IPS-NIHi11 (cell line): Measurements from ENCODE around the gene FAM181A.
A peak's percentile ranks its signal among the peaks of the same experiment; 100 is the strongest.

Experiments used
- DNase-seq: peaks from one replicate; pipeline ENCODE4 v3.0.0; 2012; ENCODE audit warnings: mixed read lengths, low spot score

FAM181A gene

GRCh38 chr14:93962701-93963601 lies 35.8 kb downstream of the FAM181A start:
- no peak for DNase-seq

DNA sequence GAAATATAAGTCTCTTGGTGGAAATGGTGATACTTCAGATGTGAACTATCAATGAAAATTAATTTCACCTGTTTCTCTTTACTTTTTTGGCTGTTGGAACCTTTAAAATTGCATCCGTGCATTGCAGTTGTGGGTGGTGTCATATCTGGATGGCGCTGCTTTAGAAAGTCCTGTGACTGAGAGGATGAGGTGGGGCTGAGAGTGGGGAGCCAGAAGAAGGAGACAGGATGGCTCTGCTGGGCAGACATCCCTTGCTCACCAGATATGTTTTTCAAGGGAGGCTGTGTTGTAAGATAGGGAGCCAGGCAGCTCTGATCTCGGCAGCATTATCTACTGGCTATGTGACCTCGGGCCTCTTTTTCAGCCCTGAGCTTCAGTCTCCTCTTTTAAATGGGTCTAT lies 36.5 kb downstream of the FAM181A start:
- no peak for DNase-seq

- DNase-seq: no peak
These were observed 37.1 kb downstream of the FAM181A start for GRCh38 chr14:93964281-93964680.

- no peak for DNase-seq
These were observed 37.7 kb downstream of the FAM181A start for GRCh38 chr14:93964820-93965286.

DNA sequence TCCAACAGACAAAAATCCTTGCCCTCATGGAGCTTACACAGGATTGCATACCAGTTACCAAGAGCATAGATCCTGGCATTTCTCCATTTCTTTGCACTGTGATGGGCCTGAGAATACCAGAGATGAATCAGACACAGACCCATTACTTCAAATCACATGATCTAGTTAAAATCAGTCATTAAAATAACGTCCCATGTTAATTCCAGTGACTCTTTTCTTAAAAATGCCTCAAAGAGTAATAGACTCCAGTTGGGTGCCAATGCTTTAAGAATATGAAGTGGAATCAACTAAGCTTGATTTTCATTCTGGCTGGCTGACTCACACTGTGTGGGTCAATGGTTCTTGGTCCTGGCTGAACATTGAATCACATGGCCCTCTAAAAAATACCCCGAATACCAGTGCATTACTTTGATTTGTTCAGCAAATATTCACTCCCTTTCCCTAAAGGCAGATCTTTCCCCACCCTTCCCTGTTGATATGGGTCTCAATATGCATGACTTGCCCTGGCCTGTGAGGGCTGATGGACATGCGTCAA lies 38.2 kb downstream of the FAM181A start:
- no peak for DNase-seq

DNA sequence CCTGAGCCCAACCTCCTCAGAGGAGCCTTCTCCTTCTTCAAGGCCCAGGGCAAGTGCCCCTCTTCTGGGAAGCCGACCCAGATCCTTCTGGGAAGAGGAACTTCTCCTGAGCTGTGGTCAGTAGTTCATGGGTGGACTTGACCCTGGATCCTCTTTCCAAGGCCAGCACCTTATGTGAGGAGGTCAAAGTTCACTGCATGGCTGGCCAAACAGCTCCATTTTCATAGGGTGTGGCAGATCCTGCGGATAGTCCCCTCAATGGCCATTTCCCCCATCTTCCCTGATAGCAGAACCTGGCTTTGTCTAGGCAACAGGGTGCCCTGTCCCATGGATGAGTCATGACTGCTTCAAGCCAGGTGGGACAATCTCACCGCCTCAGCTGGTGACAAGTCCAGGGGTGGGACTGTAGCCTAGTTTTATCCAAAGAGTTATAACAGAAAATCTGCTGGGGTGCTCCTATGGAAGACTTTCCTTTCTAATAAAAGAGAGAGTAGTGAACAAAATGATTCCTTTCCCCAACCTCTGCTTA lies 38.9 kb downstream of the FAM181A start:
- DNase-seq: no peak

GRCh38 chr14:93967637-93968250 lies 40.6 kb downstream of the FAM181A start:
- DNase-seq: no peak

- no peak for DNase-seq
These were observed 42.1 kb downstream of the FAM181A start for GRCh38 chr14:93969082-93969828.

DNA sequence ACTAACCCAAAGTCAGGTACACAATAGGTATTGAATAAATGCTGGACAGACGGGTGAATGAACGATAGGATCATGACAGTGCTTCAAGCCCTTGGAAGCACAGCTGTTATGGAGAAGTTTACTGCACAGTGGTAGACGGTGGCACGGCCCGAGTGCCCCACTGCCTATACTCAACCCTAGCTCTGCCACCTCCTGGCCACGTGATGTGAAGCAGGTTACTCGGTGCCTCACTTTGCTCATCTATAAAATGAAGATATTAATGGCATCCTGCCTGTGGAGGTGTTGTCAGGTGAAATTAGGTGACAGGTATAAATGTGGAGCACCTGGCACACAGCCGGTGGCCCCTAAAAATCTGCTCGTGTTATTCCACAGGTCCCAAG lies 43.4 kb downstream of the FAM181A start:
- DNase-seq: peak; percentile 57

DNA sequence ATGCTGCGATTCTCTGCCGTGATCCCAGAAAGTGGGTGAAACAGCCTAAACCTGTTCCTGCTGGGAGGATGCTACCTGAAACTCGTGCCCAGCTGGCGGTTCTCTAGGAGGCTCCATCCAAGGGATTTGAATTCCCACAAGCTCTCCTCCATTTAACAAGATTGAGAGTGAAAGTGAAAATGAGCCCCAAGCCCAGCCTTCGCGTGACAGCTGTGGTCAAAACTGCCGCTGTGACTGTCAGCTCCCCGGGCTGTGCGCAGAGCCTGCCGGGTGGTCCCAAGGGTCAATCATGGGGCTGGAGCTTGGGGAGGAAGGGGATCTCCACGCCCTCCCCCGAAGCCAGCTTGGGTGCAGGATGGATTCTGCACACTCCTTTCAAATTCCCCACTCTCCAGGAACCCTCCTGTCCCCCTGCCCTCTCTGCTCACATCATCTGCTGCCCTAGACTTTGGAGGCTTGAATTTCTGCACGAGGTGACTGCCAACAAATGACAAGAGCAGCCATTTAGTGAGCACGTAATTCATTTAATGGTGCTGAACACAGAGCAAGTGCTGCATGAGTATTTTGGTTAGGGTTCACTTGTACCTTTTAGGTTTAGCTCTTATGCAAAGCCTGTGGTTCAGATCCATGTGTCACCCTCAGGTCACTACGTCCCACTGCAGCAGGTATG lies 44.0 kb downstream of the FAM181A start:
- no peak for DNase-seq

DNA sequence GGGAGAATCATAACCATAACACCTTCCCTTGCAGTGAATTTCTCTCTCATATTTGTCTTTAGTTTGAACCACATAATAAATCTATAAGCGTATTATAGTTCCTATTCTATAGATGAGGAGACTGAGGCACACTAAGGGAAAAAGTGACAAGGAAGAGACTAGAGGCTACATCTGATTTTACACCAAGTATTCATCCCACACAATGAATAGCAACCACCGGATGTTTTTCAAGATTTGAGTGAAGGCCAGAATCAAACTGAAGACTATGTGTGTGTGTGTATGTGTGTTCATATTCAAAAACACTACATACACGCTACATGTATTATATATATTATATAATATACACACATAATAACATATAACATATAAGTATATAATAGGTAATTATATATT lies 44.5 kb downstream of the FAM181A start:
- no peak for DNase-seq

DNA sequence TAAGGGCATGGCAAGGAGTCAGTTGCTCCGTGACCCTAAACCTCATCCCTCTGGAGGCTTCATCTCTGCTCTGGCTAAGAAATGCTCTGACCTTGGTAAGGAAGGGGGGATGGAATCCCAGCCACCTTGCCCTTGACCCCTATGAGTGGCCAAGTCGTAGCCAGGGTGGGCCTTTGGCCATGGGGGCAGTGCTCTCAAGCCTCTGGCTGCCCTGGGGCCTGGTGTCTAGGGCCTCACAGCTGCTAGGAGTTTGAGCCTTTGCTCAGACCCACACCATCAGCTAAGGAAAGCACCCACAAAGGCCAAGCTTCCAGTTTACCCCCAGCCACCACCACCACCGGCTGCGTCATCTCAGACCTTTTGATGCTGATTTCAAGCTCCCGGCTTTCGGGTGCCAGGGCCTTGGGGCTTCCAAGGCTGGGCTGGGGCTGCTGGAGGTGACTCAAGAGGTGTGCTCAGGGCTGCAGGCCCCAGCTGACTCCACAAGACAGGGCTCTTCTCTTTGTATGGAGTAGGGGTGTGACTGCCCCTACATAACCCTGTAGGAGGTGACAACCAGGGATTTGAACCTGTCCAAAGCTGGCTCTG lies 45.6 kb downstream of the FAM181A start:
- no peak for DNase-seq

DNA sequence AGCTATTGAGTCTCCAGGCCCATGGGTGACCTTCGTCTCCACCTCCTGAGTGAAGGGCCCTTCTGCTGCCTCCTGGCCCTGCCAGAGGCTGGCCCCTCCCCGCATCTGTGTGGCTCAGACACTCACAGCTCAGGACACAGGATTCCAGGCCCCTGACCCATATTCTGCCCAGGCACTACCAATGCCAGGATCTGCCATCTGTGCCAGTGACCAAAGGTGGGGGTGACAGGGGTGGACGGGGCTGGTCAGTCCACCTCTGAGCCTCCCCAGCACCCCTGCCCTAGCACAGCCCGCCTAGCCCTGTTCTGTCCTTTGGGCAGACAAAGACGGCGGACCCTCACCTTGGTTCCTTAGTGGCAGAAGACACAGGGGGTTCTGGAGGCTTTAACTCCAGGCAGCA lies 46.5 kb downstream of the FAM181A start:
- DNase-seq: no peak

DNA sequence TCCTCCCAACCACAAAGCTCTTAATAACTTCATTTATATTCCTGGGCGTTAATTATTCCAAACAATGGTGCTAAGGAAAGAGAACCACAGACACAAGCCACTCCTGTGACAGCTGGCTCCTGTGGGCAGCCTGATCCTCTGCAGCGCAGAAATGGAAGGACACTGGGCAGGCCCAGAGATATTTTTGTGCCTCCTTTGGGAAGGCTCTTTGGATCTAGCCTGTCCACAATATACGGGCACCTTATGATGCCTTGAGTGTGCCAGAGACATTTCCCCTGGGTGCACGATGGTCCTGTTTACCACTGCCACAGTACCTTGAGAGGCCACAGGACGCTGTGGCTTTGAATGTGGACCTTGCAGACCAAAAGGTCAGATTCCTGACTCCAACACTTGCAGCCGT lies 47.2 kb downstream of the FAM181A start:
- DNase-seq: no peak

GRCh38 chr14:93974833-93975232 lies 47.7 kb downstream of the FAM181A start:
- DNase-seq: no peak

- no peak for DNase-seq
These were observed 48.8 kb downstream of the FAM181A start for GRCh38 chr14:93975791-93976476.

- DNase-seq: no peak
These were observed 49.4 kb downstream of the FAM181A start, which contains the start of gene ASB2 for GRCh38 chr14:93976477-93977057. TSS of gene ASB2 (minus strand) at chr14:93976570. CDS start at chr14:93964539, 12,031 bp downstream.

DNA sequence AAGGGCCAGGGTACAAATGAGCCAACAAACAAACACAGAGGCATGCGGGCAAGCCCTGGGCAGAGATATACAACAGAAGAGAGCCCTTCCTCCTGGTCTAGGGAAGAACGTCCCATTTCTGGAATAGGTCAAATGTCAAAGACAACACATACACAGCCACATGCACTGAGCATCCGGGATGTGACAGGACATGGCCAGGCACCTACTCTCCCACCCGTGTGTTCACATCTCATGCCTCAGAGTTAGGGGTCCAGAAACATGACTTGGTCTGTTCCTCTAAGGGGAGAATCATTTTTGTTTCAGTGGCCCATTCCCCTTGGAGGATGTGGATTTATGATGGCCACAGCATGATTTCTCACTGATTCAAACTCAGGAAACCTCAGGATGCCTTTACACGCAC lies 50.0 kb downstream of the FAM181A start:
- DNase-seq: no peak

DNA sequence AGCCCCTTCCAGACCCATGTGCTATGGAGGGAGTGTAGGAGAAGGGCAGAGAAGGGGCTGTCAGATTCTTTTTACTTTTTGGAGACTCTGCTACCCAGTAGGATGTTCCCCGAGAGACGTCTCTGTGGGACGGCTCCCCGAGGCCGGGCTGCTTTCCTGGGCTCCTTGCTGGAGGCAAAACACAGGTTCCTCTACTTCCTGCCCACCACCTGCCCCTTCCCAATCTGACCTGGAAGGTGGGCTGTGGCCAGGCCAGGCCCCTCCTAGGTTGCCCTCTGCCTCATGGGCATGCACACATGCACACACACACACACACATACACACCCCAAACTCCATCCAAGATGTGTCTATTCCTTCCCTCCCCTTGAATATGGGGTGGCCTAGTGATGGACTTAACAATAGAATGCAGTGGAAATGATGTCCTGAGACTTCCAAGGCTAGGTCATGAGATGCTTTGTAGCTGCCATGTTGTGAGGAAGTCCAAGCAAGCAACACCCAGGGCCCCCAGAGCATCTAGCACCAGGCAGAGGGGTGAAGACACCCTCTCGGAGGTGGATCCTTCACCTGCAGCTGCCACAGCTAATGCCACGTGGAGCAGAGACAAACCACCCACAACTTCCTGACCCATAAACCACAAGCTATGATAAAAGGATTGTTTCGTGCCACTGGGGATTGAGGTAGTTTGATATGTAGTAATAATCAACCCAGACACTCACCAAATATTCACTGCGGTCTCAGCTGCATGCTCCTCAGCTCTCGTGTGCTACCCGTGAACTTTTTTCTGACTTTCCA lies 50.8 kb downstream of the FAM181A start:
- no peak for DNase-seq
